GM12878 (cell line): ENCODE data around the gene HP1BP3. TPM values are rescaled to one million over a fixed set of nuclear protein-coding genes. Genes with fewer than 3 reads are reported as not detected.

Experiments used
- ATAC-seq: fragments of 200-7000 bp; cut with Tn5 transposase; 3 replicates; pipeline ENCODE4 v1.9.1; 2020; ENCODE audit warnings: mild to moderate bottlenecking, moderate library complexity
- BruUV-seq: library from RNA; stranded (reverse); fragments of 400-500 nt; replicated peaks from 2 replicates; lab custom pipeline; 2021; lab: Mats Ljungman, UMichigan
- CTCF ChIA-PET: fragments of 300-600 bp; sonication (Branson Sonifier 250); formaldehyde crosslinking; extraction: SDS; loops from one replicate; lab custom pipeline; 2021; ENCODE audit warnings: inconsistent platforms; lab: Yijun Ruan, JAX
- POLR2A ChIA-PET: fragments of 350-600 bp; formaldehyde crosslinking; extraction: SDS; loops from one replicate; lab custom pipeline; 2021; ENCODE audit warnings: inconsistent platforms; lab: Charles Lee
- RAD21 ChIA-PET: fragments of 300-600 bp; sonication (Branson Sonifier 250); formaldehyde crosslinking; loops from one replicate; lab custom pipeline; 2023; ENCODE audit warnings: antibody characterized with exemption; ENCODE audit not compliant: unreplicated experiment; lab: Charles Lee
- SMC1A ChIA-PET: fragments of 300-600 bp; sonication (Branson Sonifier 250); formaldehyde crosslinking; loops from one replicate; lab custom pipeline; 2023; ENCODE audit not compliant: unreplicated experiment, uncharacterized antibody; lab: Charles Lee
- DNase-seq: peaks from one replicate; pipeline ENCODE4 v3.0.0-alpha.2; 2011; ENCODE audit warnings: low read depth, low spot score
- FAIRE-seq: peaks from 3 replicates; lab custom pipeline; 2011; peaks lifted over from hg19 to GRCh38; lab: Jason Lieb, UNC
- H2AFZ ChIP-seq: 2 replicates; pipeline ENCODE4 v1.6.0; 2011; ENCODE audit warnings: low read depth, low read length, control low read depth; ENCODE audit not compliant: control insufficient read depth
- H3K27ac ChIP-seq: 2 replicates; pipeline ENCODE4 v1.5.1; 2011; ENCODE audit warnings: control low read depth; ENCODE audit not compliant: control insufficient read depth, insufficient read depth
- H3K27me3 ChIP-seq, 2 experiments: replicated peaks in 1 of 2; 2 replicates each; pipeline versions ENCODE4 v1.6.0 to v1.6.1; 2011; ENCODE audit warnings: low read length in 1 of 2; ENCODE audit not compliant: control insufficient read depth in 2 of 2, insufficient read depth in 2 of 2
- H3K36me3 ChIP-seq, 2 experiments: 2 replicates each; pipeline ENCODE4 v1.5.1; 2011; ENCODE audit warnings: low read length in 1 of 2; ENCODE audit not compliant: control insufficient read depth in 2 of 2, insufficient read depth in 2 of 2
- H3K4me1 ChIP-seq: 2 replicates; pipeline ENCODE4 v1.6.1; 2011; ENCODE audit warnings: mild to moderate bottlenecking, low read length, moderate library complexity, mixed read lengths; ENCODE audit not compliant: control insufficient read depth, insufficient read depth
- H3K4me2 ChIP-seq: 2 replicates; pipeline ENCODE4 v1.6.0; 2011; ENCODE audit warnings: control low read depth; ENCODE audit not compliant: control insufficient read depth, insufficient read depth
- H3K4me3 ChIP-seq: fragments of 200-600 bp; sonication (generic); 2 replicates; pipeline ENCODE4 v1.5.1; 2016
- H3K79me2 ChIP-seq: 2 replicates; pipeline ENCODE4 v1.6.0; 2011; ENCODE audit warnings: low read length; ENCODE audit not compliant: control insufficient read depth, insufficient read depth
- H3K9ac ChIP-seq: 2 replicates; pipeline ENCODE4 v1.8.0; 2011; ENCODE audit warnings: low read length, control low read depth, mixed read lengths; ENCODE audit not compliant: control insufficient read depth, insufficient read depth
- H3K9me3 ChIP-seq: replicated peaks from 3 replicates; pipeline ENCODE4 v1.5.1; 2011; ENCODE audit warnings: mild to moderate bottlenecking, low read length; ENCODE audit not compliant: control insufficient read depth, insufficient read depth
- H4K20me1 ChIP-seq: 2 replicates; pipeline ENCODE4 v1.6.0; 2011; ENCODE audit not compliant: control insufficient read depth, insufficient read depth
- ASH2L ChIP-seq: fragments of 300-600, 200-600 bp; sonication (generic); IDR thresholded peaks from 2 replicates; pipeline ENCODE4 v1.6.1; 2017; ENCODE audit warnings: low read depth, mild to moderate bottlenecking, borderline replicate concordance
- BMI1 ChIP-seq: fragments of 450-650 bp; IDR thresholded peaks from 2 replicates; pipeline ENCODE4 v1.6.1; 2016; ENCODE audit warnings: mild to moderate bottlenecking, moderate library complexity, borderline replicate concordance
- CBFB ChIP-seq: IDR thresholded peaks from 2 replicates; pipeline ENCODE4 v1.6.1; 2016; ENCODE audit warnings: antibody characterized with exemption, low read depth
- CEBPB ChIP-seq, 2 experiments: fragments of 150-350 bp in 1 of 2; IDR thresholded peaks; 2 replicates each; pipeline ENCODE4 v1.6.1; 2012 to 2014; ENCODE audit warnings: low read depth in 2 of 2, low read length in 2 of 2, borderline replicate concordance in 1 of 2, inconsistent platforms in 1 of 2
- FOXM1 ChIP-seq: IDR thresholded peaks from 2 replicates; pipeline ENCODE4 v1.6.1; 2012; ENCODE audit warnings: low read depth, mild to moderate bottlenecking, inconsistent platforms, low read length, moderate library complexity
- MTA2 ChIP-seq: fragments of 450-650 bp; IDR thresholded peaks from 2 replicates; pipeline ENCODE4 v1.6.1; 2016; ENCODE audit warnings: low read depth, mild to moderate bottlenecking, moderate library complexity
- NBN ChIP-seq: fragments of 450-650 bp; IDR thresholded peaks from 2 replicates; pipeline ENCODE4 v1.6.1; 2016
- SMARCA5 ChIP-seq: fragments of 450-650 bp; IDR thresholded peaks from 2 replicates; pipeline ENCODE4 v1.6.1; 2017; ENCODE audit warnings: mild to moderate bottlenecking
- SUPT20H ChIP-seq: IDR thresholded peaks from 2 replicates; pipeline ENCODE4 v1.6.1; 2011; ENCODE audit warnings: low read depth, mild to moderate bottlenecking, low read length, moderate library complexity, borderline replicate concordance; ENCODE audit not compliant: control insufficient read depth
- TBL1XR1 ChIP-seq: IDR thresholded peaks from 2 replicates; pipeline ENCODE4 v1.6.1; 2012; ENCODE audit warnings: low read depth, low read length, improper control_type of control experiment
- ZNF207 ChIP-seq: fragments of 450-650 bp; IDR thresholded peaks from 2 replicates; pipeline ENCODE4 v1.6.1; 2014; ENCODE audit warnings: antibody characterized with exemption, mild to moderate bottlenecking, borderline replicate concordance
- WGBS: methylation state at CpG from one replicate; pipeline ENCODE4 v1.1.6; 2016; ENCODE audit warnings: low lambda C conversion rate; ENCODE audit not compliant: insufficient replicate concordance, insufficient coverage; ENCODE audit errors: missing lambda C conversion rate; 5-methylcytosine and 5-hydroxymethylcytosine counted together
- in situ Hi-C: fragments of 300-500 bp; cut with MboI; formaldehyde crosslinking; loops from 9 replicates; pipeline ENCODE4 v1.14.3; 2018; ENCODE audit warnings: mixed read lengths
- intact Hi-C: fragments of 100-400 bp; cut with micrococcal nuclease; formaldehyde crosslinking; loops from one replicate; pipeline ENCODE4 v1.14.2; 2022; ENCODE audit not compliant: unreplicated experiment
- polyA plus RNA-seq, 11 experiments: library from polyadenylated mRNA; depleted of rRNA in 4 of 11; unstranded in 6 of 11; stranded (reverse) in 5 of 11; fragments of >200 nt; fragmentation: Nextera tagmentation in 4 of 11; fragmentation: Illumina TruSeq in 1 of 11; extraction: Ambion mirVana in 4 of 11; extraction: Trizol in 1 of 11; gene quantifications; 1 replicate in 1 of 11; 2 replicates in 10 of 11; pipeline versions ENCODE4 v1.2.1 to v1.2.3, GENCODE V29; 2011 to 2016; ENCODE audit warnings: inconsistent platforms in 2 of 11, missing spikeins in 2 of 11, low read depth in 1 of 11
- total RNA-seq, 4 experiments: library from RNA; depleted of rRNA in 3 of 4; stranded (reverse); fragments of >200 nt in 3 of 4; fragmentation: Illumina TruSeq in 1 of 4; extraction: Trizol in 1 of 4; gene quantifications; 2 replicates each; pipeline versions ENCODE4 v1.2.1 to v1.2.3, GENCODE V29; 2013 to 2021
- TF ChIP-seq, protein P1 (sequence below): IDR thresholded peaks from 2 replicates; pipeline ENCODE4 v1.6.1; 2011; ENCODE audit warnings: low read depth, low read length, improper control_type of control experiment, borderline replicate concordance
- TF ChIP-seq, protein P2 (sequence below): fragments of 450-650 bp; IDR thresholded peaks from 2 replicates; pipeline ENCODE4 v1.6.1; 2017; ENCODE audit warnings: low read depth, mild to moderate bottlenecking, moderate library complexity

Gene HP1BP3
- total and polyA plus RNA-seq, 10 of the 15 experiments (the other 5 are each of a cell fraction or from before 2014, with no cell fraction given), result 32.6 to 188 (median 133) TPM

DNA sequence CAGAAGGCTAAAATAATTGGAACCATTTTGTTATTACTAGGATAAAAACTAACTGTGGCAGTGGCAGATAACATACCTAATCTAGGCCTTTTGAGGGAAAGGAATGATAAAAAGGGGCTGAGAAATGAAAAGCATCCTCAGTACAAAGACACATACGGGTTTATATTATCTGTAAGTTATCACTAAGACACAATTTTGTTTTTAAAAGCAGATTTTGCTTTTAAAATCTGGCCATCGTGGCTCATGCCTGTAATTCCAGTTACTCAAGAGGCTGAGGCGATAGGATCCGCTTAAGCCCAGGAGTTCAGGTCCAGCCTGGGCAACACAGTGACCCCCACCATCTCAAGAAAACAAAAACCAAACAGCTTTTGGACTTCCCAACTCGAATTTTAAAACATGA is 24.8 kb upstream of the HP1BP3 start:
- ChIA-PET SMC1A (interaction anchor here (0.8 to 1.7 kb wide), 2 partner anchors 11 to 30 kb away, joined by 3 to 4 read pairs; no protein-coding TSS in a partner anchor), POLR2A (no interaction called here), RAD21 (no interaction called here), CTCF (interaction anchor here (1.4 to 1.5 kb wide), 2 partner anchors 115 to 384 kb away, joined by 5 to 7 read pairs; no protein-coding TSS in a partner anchor)
- no peaks in the 10 kb centered on the region for H3K4me1 ChIP-seq
- 97% methylated on average over 5 of the region's 5 CpGs for WGBS
- FAIRE-seq, result no peak
- no peak overlapping the region for H3K27ac ChIP-seq
- TF ChIP-seq ZNF207 (no peak), TBL1XR1 (no peak), NBN (no peak), ASH2L (no peak), CEBPB (IDR thresholded peaks at IDR 0.05; ENCODE audit: borderline replicate concordance in 1 of 2, low read depth in 2 of 2, low read length in 2 of 2) (no peak), BMI1 (no peak), FOXM1 (no peak), MTA2 (no peak), SUPT20H (no peak), SMARCA5 (no peak), CBFB (no peak)
- TF ChIP-seq, protein P1, sequence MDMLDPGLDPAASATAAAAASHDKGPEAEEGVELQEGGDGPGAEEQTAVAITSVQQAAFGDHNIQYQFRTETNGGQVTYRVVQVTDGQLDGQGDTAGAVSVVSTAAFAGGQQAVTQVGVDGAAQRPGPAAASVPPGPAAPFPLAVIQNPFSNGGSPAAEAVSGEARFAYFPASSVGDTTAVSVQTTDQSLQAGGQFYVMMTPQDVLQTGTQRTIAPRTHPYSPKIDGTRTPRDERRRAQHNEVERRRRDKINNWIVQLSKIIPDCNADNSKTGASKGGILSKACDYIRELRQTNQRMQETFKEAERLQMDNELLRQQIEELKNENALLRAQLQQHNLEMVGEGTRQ, result no peak
- TF ChIP-seq, protein P2, sequence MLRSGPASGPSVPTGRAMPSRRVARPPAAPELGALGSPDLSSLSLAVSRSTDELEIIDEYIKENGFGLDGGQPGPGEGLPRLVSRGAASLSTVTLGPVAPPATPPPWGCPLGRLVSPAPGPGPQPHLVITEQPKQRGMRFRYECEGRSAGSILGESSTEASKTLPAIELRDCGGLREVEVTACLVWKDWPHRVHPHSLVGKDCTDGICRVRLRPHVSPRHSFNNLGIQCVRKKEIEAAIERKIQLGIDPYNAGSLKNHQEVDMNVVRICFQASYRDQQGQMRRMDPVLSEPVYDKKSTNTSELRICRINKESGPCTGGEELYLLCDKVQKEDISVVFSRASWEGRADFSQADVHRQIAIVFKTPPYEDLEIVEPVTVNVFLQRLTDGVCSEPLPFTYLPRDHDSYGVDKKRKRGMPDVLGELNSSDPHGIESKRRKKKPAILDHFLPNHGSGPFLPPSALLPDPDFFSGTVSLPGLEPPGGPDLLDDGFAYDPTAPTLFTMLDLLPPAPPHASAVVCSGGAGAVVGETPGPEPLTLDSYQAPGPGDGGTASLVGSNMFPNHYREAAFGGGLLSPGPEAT, result no peak
- no peaks in the 10 kb centered on the region for H3K9me3 ChIP-seq
- DNase-seq, result no peak
- H3K27me3 ChIP-seq, result no peaks in the 10 kb centered on the region
- intact Hi-C loops (no loop called here), in situ Hi-C loops (no loop called here)
- no peak overlapping the region for H3K9ac ChIP-seq
- BruUV-seq, result no TSS peak
- no peaks in the 10 kb centered on the region for H4K20me1 ChIP-seq
- H3K4me3 ChIP-seq, result no peak overlapping the region
- no peak for ATAC-seq
- H3K79me2 ChIP-seq, result no peaks in the 10 kb centered on the region
- no peak overlapping the region for H2AFZ ChIP-seq
- peaks cover 0 to 4% of the 10 kb centered on the region in 2 experiments; a peak in 1 of 4 replicates for H3K36me3 ChIP-seq
- no peak overlapping the region for H3K4me2 ChIP-seq
